Stomach (tissue), 4 donors: ENCODE measurements around the gene KCTD16.

Experiments used
- EP300 ChIP-seq: sonication (generic); formaldehyde crosslinking; IDR thresholded peaks from one replicate; pipeline ENCODE4 v1.6.1; 2017; ENCODE audit warnings: antibody characterized with exemption
- POLR2A ChIP-seq, 4 donors: fragments of 450-650 bp; IDR thresholded peaks; one replicate each; pipeline ENCODE4 v1.6.1; 2016; ENCODE audit warnings: antibody characterized with exemption in 4 of 4, control low read depth in 2 of 4, mild to moderate bottlenecking in 1 of 4, moderate library complexity in 1 of 4
- POLR2AphosphoS5 ChIP-seq, 3 donors: sonication (generic); formaldehyde crosslinking; IDR thresholded peaks; one replicate each; pipeline ENCODE4 v1.6.1; 2016; ENCODE audit warnings: antibody characterized with exemption in 3 of 3
- TF ChIP-seq, protein P1 (sequence below), 7 experiments: fragments of 450-650 bp in 4 of 7; fragments of 200-600 bp in 3 of 7; sonication (generic) in 3 of 7; IDR thresholded peaks; one replicate each; pipeline ENCODE4 v1.5.1; 2016 to 2019; ENCODE audit warnings: antibody characterized with exemption in 7 of 7, control low read depth in 2 of 7, mild to moderate bottlenecking in 1 of 7

DNA sequence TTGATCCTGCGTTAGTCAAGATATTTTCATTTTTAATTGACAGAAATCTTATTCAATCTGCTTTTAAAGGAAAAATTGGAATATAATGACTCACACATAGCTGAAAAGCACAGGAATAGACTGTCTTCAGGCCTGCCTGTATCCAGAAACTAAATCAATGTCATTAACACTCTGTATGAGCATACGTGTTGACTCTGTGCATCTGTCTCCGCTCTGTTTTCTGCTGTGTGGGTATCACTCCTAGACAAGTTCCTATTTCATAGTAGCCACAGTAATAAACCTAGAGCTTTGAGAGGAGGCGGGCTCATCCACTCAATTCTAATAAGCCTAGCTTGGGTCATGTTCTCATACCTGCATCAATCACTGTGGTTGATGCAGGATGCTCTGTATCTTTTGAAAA is 267.6 kb downstream of the KCTD16 start:
- TF ChIP-seq POLR2AphosphoS5 (IDR thresholded peaks at IDR 0.05) (no peak), EP300 (no peak), POLR2A (IDR thresholded peaks at IDR 0.05) (no peak)
- TF ChIP-seq, protein P1, sequence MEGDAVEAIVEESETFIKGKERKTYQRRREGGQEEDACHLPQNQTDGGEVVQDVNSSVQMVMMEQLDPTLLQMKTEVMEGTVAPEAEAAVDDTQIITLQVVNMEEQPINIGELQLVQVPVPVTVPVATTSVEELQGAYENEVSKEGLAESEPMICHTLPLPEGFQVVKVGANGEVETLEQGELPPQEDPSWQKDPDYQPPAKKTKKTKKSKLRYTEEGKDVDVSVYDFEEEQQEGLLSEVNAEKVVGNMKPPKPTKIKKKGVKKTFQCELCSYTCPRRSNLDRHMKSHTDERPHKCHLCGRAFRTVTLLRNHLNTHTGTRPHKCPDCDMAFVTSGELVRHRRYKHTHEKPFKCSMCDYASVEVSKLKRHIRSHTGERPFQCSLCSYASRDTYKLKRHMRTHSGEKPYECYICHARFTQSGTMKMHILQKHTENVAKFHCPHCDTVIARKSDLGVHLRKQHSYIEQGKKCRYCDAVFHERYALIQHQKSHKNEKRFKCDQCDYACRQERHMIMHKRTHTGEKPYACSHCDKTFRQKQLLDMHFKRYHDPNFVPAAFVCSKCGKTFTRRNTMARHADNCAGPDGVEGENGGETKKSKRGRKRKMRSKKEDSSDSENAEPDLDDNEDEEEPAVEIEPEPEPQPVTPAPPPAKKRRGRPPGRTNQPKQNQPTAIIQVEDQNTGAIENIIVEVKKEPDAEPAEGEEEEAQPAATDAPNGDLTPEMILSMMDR (IDR thresholded peaks at IDR 0.05): no peak
